ENCODE measurements around the gene IP6K3. TPM values are rescaled to one million over a fixed set of nuclear protein-coding genes. Genes with fewer than 3 reads are reported as not detected.

The IP6K3 gene
- total and polyA plus RNA-seq, 5 experiments from 2014 or later = not detected

DNA sequence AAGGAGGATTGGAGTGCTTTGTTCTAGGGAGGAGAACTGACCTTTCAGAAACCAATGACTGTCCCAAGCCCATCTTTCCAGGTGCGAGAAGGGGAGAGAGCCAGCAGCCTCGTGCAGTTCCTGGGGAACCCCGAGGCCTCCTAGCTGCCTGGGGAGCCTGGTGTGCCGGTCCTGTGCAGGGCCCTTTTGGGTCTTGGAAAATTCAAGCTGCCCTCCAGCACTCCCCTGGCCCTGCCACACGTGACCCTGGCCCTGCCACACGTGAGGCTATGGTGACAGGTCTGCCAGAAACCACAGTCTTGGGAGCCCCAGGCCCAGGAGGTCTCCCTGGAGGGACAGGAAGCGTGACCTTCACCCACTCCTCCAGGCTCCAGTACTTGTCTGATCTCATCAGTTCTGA lies 15.7 kb downstream of the IP6K3 start:
- H3K9me3 Mint-ChIP-seq = no peaks in the 10 kb centered on the region
- peak in 1 of 10 donors; percentile 43 for DNase-seq
- no peak overlapping the region for H3K27ac Mint-ChIP-seq
- H3K27me3 Mint-ChIP-seq = no peaks in the 10 kb centered on the region
- no peaks in the 10 kb centered on the region for H3K36me3 Mint-ChIP-seq
- POLR2A ChIA-PET = no interaction called here
- peaks cover 0 to 6% (median 0%) of the 10 kb centered on the region in 4 donors for H3K4me1 Mint-ChIP-seq
- no peak for ATAC-seq
- H3K4me3 Mint-ChIP-seq = no peak overlapping the region

DNA sequence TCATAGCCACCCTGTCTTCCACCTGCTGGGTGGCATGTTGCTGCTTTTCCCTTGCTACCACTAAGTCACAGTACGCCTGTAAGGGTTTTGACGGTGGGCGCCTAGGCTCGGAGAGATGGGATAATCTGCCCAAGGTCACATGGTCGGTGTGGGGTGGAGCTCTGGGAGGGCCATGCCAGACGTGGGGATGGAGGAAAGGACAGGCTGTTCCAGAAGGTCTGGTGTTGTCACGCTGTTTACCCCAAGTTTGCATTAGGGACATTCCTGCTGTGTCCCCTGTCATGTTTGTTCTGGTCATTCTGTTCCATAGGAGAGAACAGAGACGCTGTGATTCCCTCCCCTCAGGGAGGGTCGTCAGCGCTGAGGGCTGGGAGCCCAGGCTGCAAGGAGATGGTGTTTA lies 16.1 kb downstream of the IP6K3 start:
- no peaks in the 10 kb centered on the region for H3K36me3 Mint-ChIP-seq
- no peak overlapping the region for H3K4me3 Mint-ChIP-seq
- peaks cover 0 to 6% (median under 1%) of the 10 kb centered on the region in 4 donors for H3K4me1 Mint-ChIP-seq
- H3K27ac Mint-ChIP-seq = peak overlapping the region in 1 of 10 donors; percentile 4
- ATAC-seq (no peak), DNase-seq (no peak)
- no peaks in the 10 kb centered on the region for H3K27me3 Mint-ChIP-seq
- no peaks in the 10 kb centered on the region for H3K9me3 Mint-ChIP-seq
- POLR2A ChIA-PET = no interaction called here

DNA sequence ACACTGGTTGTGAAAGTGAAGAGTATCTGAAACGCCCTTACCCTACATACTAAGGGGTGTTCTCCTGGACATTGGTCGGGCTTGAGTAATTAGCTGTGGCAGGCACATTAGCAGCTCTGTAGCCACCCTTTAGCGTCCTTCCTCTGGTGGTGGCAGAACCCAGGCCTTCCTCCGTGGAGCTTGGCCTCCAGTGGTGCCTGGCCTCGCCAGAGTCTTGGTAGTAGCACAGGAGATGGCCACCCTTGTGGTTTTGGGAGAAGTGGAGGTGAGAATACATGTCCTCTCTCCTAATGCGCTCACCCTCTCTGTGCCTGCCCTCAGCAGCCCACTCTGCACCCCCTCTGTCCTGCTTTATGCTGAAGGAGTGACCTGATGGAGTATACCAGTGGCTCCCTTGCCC lies 17.6 kb downstream of the IP6K3 start:
- no peak overlapping the region for H3K4me3 Mint-ChIP-seq
- POLR2A ChIA-PET = no interaction called here
- no peak overlapping the region for H3K27ac Mint-ChIP-seq

DNA sequence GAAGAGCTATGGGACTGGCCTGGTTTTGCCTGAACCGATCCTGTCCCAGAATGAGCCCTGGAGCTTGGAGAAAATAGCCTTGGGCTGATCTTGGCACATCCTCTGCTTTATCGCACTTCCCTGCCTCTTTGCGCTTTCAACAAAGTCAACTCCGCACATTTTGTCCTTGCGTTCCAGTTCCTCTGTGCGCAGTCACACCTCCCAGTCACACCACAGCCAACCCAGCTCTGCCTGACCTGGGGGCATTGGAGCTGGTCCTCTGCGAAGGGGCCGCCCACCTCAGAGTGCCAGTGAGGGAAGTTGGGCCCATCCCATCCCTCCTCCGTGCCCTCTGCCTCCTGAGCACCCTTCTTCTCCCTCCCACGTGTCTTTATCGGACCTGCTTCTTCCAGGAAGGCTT lies 18.3 kb downstream of the IP6K3 start:
- peaks cover 14 to 22% (median 18%) of the 10 kb centered on the region in 4 donors for H3K4me1 Mint-ChIP-seq
- ATAC-seq (no peak), DNase-seq (peak in 1 of 10 donors; percentile 36)
- no peaks in the 10 kb centered on the region for H3K36me3 Mint-ChIP-seq
- POLR2A ChIA-PET = no interaction called here
- H3K9me3 Mint-ChIP-seq = no peaks in the 10 kb centered on the region
- no peak overlapping the region for H3K27ac Mint-ChIP-seq
- no peak overlapping the region for H3K4me3 Mint-ChIP-seq
- peaks cover 0 to 2% (median 0%) of the 10 kb centered on the region in 5 donors for H3K27me3 Mint-ChIP-seq

More for the DNA sequence above, 17.6 kb downstream of the IP6K3 start:
- H3K27me3 Mint-ChIP-seq = peaks cover 0 to 2% (median 0%) of the 10 kb centered on the region in 5 donors
- no peak for ATAC-seq
- no peaks in the 10 kb centered on the region for H3K9me3 Mint-ChIP-seq
- peak in 1 of 10 donors; percentile 15 for DNase-seq
- no peaks in the 10 kb centered on the region for H3K36me3 Mint-ChIP-seq
- peaks cover 8 to 15% (median 13%) of the 10 kb centered on the region in 4 donors for H3K4me1 Mint-ChIP-seq

DNA sequence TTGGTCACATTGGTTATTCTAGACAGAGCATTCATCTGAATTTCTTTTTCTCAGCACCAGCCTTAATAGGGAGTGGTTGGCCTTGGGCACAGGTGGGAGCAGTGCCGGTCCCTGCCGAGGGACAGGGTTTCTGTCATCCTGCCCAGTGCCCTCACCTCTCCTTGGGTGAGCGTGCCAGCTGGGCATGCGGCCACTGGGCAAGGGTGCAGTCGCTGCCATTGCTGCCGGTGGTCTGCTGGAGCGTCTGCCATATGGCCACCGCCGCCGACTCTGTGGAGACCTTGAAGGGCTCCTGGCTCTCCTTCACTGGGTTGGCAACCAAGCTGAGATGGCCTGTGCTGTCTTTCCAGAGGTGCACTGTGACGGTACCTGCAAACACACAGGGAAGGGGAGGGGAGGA lies 18.8 kb downstream of the IP6K3 start:
- H3K36me3 Mint-ChIP-seq = no peaks in the 10 kb centered on the region
- POLR2A ChIA-PET = no interaction called here
- DNase-seq (peak in 1 of 10 donors; percentile 21), ATAC-seq (no peak)
- no peak overlapping the region for H3K4me3 Mint-ChIP-seq
- H3K27me3 Mint-ChIP-seq = peaks cover 0 to 2% (median 0%) of the 10 kb centered on the region in 5 donors
- H3K27ac Mint-ChIP-seq = no peak overlapping the region
- H3K4me1 Mint-ChIP-seq = peaks cover 16 to 24% (median 21%) of the 10 kb centered on the region in 4 donors
- no peaks in the 10 kb centered on the region for H3K9me3 Mint-ChIP-seq

DNA sequence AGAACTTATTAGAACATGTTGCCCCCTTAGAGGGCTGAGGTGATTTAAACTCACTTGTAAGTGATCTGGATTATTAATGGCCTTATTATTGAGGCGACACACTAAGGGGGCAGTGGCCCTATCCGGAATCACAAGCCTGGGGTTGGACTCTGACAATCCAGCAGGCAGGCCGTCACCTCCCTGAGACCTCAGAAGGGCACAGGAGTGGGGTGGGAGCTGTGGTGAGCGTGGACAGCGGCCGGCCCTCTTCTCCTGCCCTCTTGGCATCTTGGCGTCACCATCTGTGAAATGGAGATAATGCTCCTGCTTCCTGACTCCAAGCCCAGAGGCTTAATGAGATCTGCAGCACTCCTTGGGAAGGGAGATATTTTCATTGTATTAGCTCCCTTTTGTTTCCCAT lies 19.6 kb downstream of the IP6K3 start:
- no peak overlapping the region for H3K27ac Mint-ChIP-seq
- peaks cover 17 to 24% (median 21%) of the 10 kb centered on the region in 4 donors for H3K4me1 Mint-ChIP-seq
- POLR2A ChIA-PET = no interaction called here
- H3K9me3 Mint-ChIP-seq = no peaks in the 10 kb centered on the region
- no peaks in the 10 kb centered on the region for H3K36me3 Mint-ChIP-seq
- peak in 1 of 10 donors; percentile 22 for DNase-seq
- peaks cover 0 to 2% (median 0%) of the 10 kb centered on the region in 5 donors for H3K27me3 Mint-ChIP-seq
- H3K4me3 Mint-ChIP-seq = no peak overlapping the region
- ATAC-seq = no peak

DNA sequence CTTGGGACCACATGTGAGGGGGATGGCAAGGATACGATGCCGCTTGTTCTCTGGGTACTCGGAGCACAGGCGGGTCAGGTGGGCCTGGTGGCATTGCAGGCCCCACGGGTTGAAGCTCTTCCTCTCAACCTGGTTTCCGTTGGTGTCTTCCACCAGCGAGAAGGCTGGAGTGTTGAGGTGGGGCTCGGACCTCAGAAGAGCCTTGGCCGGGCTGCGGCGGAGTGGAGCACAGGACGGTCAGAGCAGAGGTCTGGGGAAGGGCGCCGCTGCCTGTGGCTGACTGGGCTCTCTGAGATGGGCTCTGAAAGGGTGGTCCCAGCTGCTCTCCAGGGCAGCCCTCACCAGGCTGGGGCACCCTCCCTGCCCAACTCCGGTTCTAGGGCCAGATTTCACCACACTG lies 20.0 kb downstream of the IP6K3 start:
- peak overlapping the region in 2 of 10 donors; percentile 44 to 80 for H3K27ac Mint-ChIP-seq
- no peak overlapping the region for H3K4me3 Mint-ChIP-seq
- no peaks in the 10 kb centered on the region for H3K36me3 Mint-ChIP-seq
- peaks cover 17 to 24% (median 21%) of the 10 kb centered on the region in 4 donors for H3K4me1 Mint-ChIP-seq
- ATAC-seq = no peak
- no peaks in the 10 kb centered on the region for H3K9me3 Mint-ChIP-seq
- H3K27me3 Mint-ChIP-seq = peaks cover 0 to 2% (median 0%) of the 10 kb centered on the region in 5 donors
- no peak for DNase-seq
- POLR2A ChIA-PET = no interaction called here

DNA sequence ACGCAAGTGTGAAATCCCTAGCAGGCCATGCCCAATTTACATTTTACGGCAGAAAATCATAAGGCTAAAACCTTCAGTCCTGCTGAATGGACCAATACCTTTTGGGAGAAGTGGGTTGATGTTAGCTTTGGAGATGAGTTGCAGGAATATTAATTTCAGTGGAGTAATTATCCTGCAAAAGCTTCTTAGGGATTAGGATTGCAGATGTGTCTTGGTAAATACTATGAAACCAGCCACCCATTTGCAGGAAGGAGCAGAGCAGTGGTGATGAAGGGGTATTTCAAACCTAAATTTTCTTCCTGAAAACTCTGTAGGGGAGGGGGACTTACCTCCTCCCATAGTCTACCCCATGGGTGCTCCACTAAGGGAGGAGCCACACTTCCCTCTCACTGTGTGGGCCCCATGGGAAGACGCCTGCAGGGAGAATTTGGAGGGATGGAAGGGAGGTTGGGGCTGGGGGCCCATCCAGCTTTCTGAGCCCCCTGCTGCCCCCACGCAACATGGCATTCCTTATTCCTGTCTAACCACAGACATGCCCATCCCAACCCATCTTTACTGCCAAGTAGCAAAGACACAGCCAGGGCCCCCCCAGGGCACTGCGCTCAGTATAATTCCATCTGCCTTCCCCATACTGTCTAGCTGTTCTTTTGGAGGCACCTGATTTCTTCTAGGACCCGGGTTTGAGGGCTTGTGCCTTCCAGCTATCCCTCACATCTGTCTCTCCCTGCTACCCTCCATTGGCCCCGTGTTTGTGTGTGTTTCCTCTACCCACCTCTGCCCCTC lies 20.6 kb downstream of the IP6K3 start:
- no peaks in the 10 kb centered on the region for H3K36me3 Mint-ChIP-seq
- POLR2A ChIA-PET = interaction anchor here (1.2 kb wide), 1 partner anchor 11 kb away, joined by 3 read pairs; no protein-coding TSS in a partner anchor
- H3K27me3 Mint-ChIP-seq = peaks cover 0 to 2% (median 0%) of the 10 kb centered on the region in 5 donors
- peaks cover 17 to 24% (median 21%) of the 10 kb centered on the region in 4 donors for H3K4me1 Mint-ChIP-seq
- no peak for DNase-seq
- peak overlapping the region in 5 of 10 donors; percentile 11 to 80 (median 44) for H3K27ac Mint-ChIP-seq
- H3K9me3 Mint-ChIP-seq = no peaks in the 10 kb centered on the region
- no peak for ATAC-seq
- H3K4me3 Mint-ChIP-seq = peak overlapping the region in 1 of 10 donors; percentile 18

DNA sequence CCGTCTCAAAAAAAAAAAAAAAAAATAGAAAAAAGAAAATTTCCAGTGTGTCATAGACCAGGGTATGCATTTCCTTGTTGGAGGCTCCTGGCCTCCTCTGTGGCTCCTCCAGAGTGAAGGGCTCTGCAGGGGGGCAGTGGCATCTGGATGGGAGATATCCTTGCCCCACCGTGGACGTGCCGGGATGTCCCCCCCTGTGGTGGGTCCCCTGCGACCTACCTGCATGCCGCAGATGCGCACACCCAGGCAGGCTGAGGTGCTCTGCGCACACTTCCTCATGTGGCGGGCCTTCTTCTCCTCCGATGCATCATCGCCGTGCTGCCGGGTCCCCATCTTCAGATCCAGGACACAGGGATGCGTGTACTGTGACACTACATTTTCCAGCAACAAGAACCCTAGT lies 21.5 kb downstream of the IP6K3 start:
- ATAC-seq = no peak
- Mint-ChIP-seq H3K36me3 (no peaks in the 10 kb centered on the region), H3K9me3 (no peaks in the 10 kb centered on the region), H3K4me3 (peak overlapping the region in 2 of 10 donors; percentile 22 to 51), H3K27ac (peak overlapping the region in 5 of 10 donors; percentile 7 to 84 (median 43)), H3K27me3 (peaks cover 0 to 6% (median under 1%) of the 10 kb centered on the region in 5 donors), H3K4me1 (peaks cover 17 to 24% (median 20%) of the 10 kb centered on the region in 4 donors)
- POLR2A ChIA-PET = interaction anchor here (1.2 kb wide), 1 partner anchor 10 kb away, joined by 3 read pairs; no protein-coding TSS in a partner anchor
- no peak for DNase-seq

DNA sequence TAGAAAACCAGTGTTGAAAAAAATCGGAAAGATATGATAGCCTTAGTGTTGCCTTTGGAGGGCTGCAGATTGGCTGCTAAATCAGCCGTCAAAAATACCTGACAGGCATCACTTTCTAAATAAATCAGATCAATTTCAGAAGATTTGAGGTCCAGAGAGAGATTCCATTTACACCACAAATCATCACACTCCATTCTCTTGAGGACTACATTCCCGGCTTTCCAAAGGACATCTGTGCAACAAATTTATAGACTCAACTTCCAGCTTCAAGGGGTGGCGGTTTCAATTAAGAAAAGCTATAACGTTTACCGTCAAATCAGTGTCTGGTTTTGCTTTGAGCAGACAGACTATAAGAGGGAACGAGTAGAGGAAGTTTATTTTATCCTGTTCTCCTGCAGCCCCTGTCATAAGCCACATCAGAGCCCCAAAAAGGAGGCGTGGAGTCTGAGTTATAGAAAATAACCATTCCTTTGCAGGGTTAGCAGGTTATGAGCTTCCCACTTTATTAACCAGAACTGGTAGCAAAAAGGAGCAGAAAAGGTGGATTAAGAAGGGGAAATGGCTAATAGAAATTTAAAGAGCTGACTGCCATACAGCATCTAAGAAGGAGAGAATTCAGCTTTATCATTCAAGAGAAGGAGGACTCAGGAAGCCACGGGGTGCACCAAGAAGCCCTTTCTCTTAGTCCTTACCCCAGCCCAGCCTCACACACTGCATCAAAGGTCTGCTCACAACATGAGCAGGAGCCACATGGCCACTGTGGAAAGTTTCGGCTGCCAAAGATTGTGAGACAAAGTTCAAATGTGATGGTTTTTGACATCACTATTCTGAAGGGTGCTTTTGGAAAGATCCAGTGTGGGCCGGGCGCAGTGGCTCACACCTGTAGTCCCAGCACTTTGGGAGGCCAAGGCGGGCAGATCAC lies 22.3 kb downstream of the IP6K3 start:
- peak overlapping the region; percentile 1 to 90 (median 82) for H3K27ac Mint-ChIP-seq
- peaks cover 0 to 12% (median 2%) of the 10 kb centered on the region in 5 donors for H3K27me3 Mint-ChIP-seq
- POLR2A ChIA-PET = interaction anchor here (1.0 to 2.2 kb wide), 2 partner anchors 13 to 21 kb away, joined by 4 to 16 read pairs; partner anchors contain the start of gene UQCC2
- H3K9me3 Mint-ChIP-seq = no peaks in the 10 kb centered on the region
- ATAC-seq (peak; percentile 85 to 89), DNase-seq (peak in 2 of 10 donors; percentile 22 to 24)
- H3K4me1 Mint-ChIP-seq = peaks cover 16 to 24% (median 20%) of the 10 kb centered on the region in 4 donors
- peak overlapping the region; percentile 24 to 80 (median 68) for H3K4me3 Mint-ChIP-seq
- no peaks in the 10 kb centered on the region for H3K36me3 Mint-ChIP-seq

DNA sequence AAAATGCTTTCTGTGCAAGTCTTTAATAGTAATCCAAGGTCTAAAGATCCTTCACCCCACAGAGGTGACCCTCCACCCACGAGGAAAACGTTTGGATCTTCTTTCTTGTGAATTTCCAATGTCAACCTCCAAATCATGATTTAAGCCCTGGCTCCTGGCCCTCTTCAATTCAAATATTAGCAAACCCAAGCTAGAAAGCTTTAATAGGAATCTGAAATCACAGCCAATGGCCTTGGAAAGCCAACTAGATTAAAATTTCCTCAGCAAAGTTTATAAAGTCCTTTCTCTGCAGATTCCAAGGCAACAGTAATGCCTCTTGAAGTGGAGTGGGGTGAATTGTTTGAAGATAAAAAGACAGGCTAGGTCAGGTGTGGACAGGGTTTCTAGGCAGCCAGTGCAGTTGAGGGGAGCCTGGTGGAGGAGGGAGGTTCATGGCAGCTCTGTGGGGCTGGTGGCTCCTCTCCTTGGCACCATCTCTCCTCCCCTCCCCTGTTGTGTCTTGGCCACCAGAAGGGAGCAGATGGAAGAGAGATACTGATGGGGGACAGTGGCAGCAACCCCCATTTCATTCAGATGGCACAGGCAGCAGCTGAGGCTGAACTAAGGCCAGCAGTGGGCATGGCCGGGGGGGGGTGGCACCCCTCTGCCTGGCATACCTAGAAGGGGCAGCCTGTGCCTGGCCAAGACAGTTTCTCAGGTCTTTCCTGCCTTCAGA lies 23.2 kb downstream of the IP6K3 start:
- Mint-ChIP-seq H3K4me3 (peak overlapping the region in 8 of 10 donors; percentile 46 to 80 (median 70)), H3K27me3 (peaks cover 0 to 12% (median 4%) of the 10 kb centered on the region in 5 donors), H3K36me3 (no peaks in the 10 kb centered on the region), H3K4me1 (peaks cover 16 to 24% (median 20%) of the 10 kb centered on the region in 4 donors), H3K27ac (peak overlapping the region in 7 of 10 donors; percentile 52 to 90 (median 87)), H3K9me3 (no peaks in the 10 kb centered on the region)
- ATAC-seq (no peak), DNase-seq (no peak)
- POLR2A ChIA-PET = interaction anchor here (0.6 to 2.2 kb wide), 3 partner anchors 12 to 1893 kb away, joined by 4 to 16 read pairs (median 5); partner anchors contain the start of gene UQCC2
